Neural cell (in vitro differentiated cells): ENCODE results near the gene PDGFB. TPM values are rescaled to one million over a fixed set of nuclear protein-coding genes. Genes with fewer than 3 reads are reported as not detected.

Experiments
- H2AFZ ChIP-seq: fragments of 200-600, 300-800 bp; sonication (generic), shearing (Covaris generic); 2 replicates; pipeline ENCODE4 v1.6.0; 2014; ENCODE audit warnings: low read depth, mild to moderate bottlenecking, antibody characterized with exemption, low read length, moderate library complexity
- H3F3A ChIP-seq: fragments of 200-600 bp; shearing (Covaris generic); 2 replicates; pipeline ENCODE4 v1.6.1; 2016; ENCODE audit warnings: mild to moderate bottlenecking, moderate library complexity, mixed read lengths, antibody characterized with exemption, low read length; ENCODE audit not compliant: insufficient read depth, poor library complexity, severe bottlenecking
- H3K27ac ChIP-seq: fragments of 200-600, 300-800 bp; sonication (generic), shearing (Covaris generic); 2 replicates; pipeline ENCODE4 v1.5.1; 2014; ENCODE audit warnings: mild to moderate bottlenecking, low read length, moderate library complexity
- H3K27me3 ChIP-seq: fragments of 300-800, 200-600 bp; sonication (generic), shearing (Covaris generic); 2 replicates; pipeline ENCODE4 v1.6.0; 2014; ENCODE audit warnings: mild to moderate bottlenecking, low read depth, low read length, moderate library complexity; ENCODE audit not compliant: insufficient read depth
- H3K36me3 ChIP-seq: fragments of 300-800, 200-600 bp; sonication (generic), shearing (Covaris generic); 2 replicates; pipeline ENCODE4 v1.5.1; 2014; ENCODE audit warnings: mild to moderate bottlenecking, antibody characterized with exemption, low read length, moderate library complexity; ENCODE audit not compliant: insufficient read depth
- H3K4me2 ChIP-seq: fragments of 300-800, 200-600 bp; sonication (generic), shearing (Covaris generic); 2 replicates; pipeline ENCODE4 v1.6.0; 2014; ENCODE audit warnings: mild to moderate bottlenecking, low read length
- H3K4me3 ChIP-seq: fragments of 300-800, 200-600 bp; sonication (generic), shearing (Covaris generic); 2 replicates; pipeline ENCODE4 v1.5.1; 2014; ENCODE audit warnings: mild to moderate bottlenecking, low read length, moderate library complexity
- H3K79me2 ChIP-seq: fragments of 200-600 bp; shearing (Covaris generic); replicated peaks from 2 replicates; pipeline ENCODE4 v1.6.0; 2014; ENCODE audit warnings: mild to moderate bottlenecking, low read length, moderate library complexity; ENCODE audit not compliant: insufficient read depth
- H3K9ac ChIP-seq: fragments of 300-800, 200-600 bp; sonication (generic), shearing (Covaris generic); 2 replicates; pipeline ENCODE4 v1.6.1; 2016; ENCODE audit warnings: mild to moderate bottlenecking, low read length, mixed read lengths
- H3K9me2 ChIP-seq: fragments of 200-600 bp; shearing (Covaris generic); 2 replicates; pipeline ENCODE4 v1.6.1; 2016; ENCODE audit warnings: mild to moderate bottlenecking, low read length, mixed read lengths; ENCODE audit not compliant: insufficient read depth
- H3K9me3 ChIP-seq: fragments of 200-600, 300-800 bp; sonication (generic), shearing (Covaris generic); 2 replicates; pipeline ENCODE4 v1.6.1; 2016; ENCODE audit warnings: mild to moderate bottlenecking, mixed run types, low read length, moderate library complexity, mixed read lengths
- H4K20me1 ChIP-seq: fragments of 200-600 bp; shearing (Covaris generic); 2 replicates; pipeline ENCODE4 v1.6.1; 2016; ENCODE audit warnings: mild to moderate bottlenecking, mixed run types; ENCODE audit not compliant: insufficient read depth
- EP300 ChIP-seq: fragments of 450-650 bp; conservative IDR thresholded peaks from 2 replicates; pipeline ENCODE4 v1.6.1; 2014; ENCODE audit warnings: antibody characterized with exemption, mild to moderate bottlenecking, moderate library complexity; ENCODE audit not compliant: poor library complexity, severe bottlenecking
- EZH2 ChIP-seq: fragments of 200-600, 300-800 bp; shearing (Covaris generic), sonication (generic); IDR thresholded peaks from 2 replicates; pipeline ENCODE4 v1.6.1; 2014; ENCODE audit warnings: antibody characterized with exemption, low read length, borderline replicate concordance, mild to moderate bottlenecking; ENCODE audit not compliant: insufficient read depth, poor library complexity, severe bottlenecking
- MXI1 ChIP-seq: fragments of 450-650 bp; conservative IDR thresholded peaks from 2 replicates; pipeline ENCODE4 v1.6.1; 2014; ENCODE audit warnings: antibody characterized with exemption, mild to moderate bottlenecking; ENCODE audit not compliant: poor library complexity, severe bottlenecking
- POLR2AphosphoS5 ChIP-seq: IDR thresholded peaks from 2 replicates; pipeline ENCODE4 v1.6.1; 2012
- RAD21 ChIP-seq: fragments of 450-650 bp; conservative IDR thresholded peaks from 2 replicates; pipeline ENCODE4 v1.6.1; 2014; ENCODE audit warnings: antibody characterized with exemption, mild to moderate bottlenecking, moderate library complexity
- REST ChIP-seq: IDR thresholded peaks from 2 replicates; pipeline ENCODE4 v1.6.1; 2012; ENCODE audit warnings: borderline replicate concordance
- SMC3 ChIP-seq: fragments of 450-650 bp; conservative IDR thresholded peaks from 2 replicates; pipeline ENCODE4 v1.6.1; 2014; ENCODE audit warnings: antibody characterized with exemption, mild to moderate bottlenecking, moderate library complexity; ENCODE audit not compliant: poor library complexity
- TAF1 ChIP-seq: IDR thresholded peaks from 2 replicates; pipeline ENCODE4 v1.6.1; 2012; ENCODE audit warnings: low read depth
- polyA plus RNA-seq: library from polyadenylated mRNA; depleted of rRNA; stranded (reverse); fragments of >200 nt; gene quantifications from 2 replicates; pipeline ENCODE4 v1.2.3, GENCODE V29; 2014
- TF ChIP-seq, protein P1 (sequence below): fragments of 450-650 bp; IDR thresholded peaks from 2 replicates; pipeline ENCODE4 v1.5.1; 2014; ENCODE audit warnings: antibody characterized with exemption, mild to moderate bottlenecking, moderate library complexity; ENCODE audit not compliant: poor library complexity, severe bottlenecking

The PDGFB gene
- polyA plus RNA-seq, 1 donor from 2014 or later, result 0.61 TPM

GRCh38 chr22:39205344-39206021 is 39.3 kb downstream of the PDGFB start:
- no peaks in the 10 kb centered on the region for H3F3A ChIP-seq
- no peaks in the 10 kb centered on the region for H3K9me2 ChIP-seq
- no peaks in the 10 kb centered on the region for H3K27me3 ChIP-seq
- no peak for TF ChIP-seq RAD21
- TF ChIP-seq TAF1, result no peak
- no peak for TF ChIP-seq EP300
- TF ChIP-seq, protein P1, sequence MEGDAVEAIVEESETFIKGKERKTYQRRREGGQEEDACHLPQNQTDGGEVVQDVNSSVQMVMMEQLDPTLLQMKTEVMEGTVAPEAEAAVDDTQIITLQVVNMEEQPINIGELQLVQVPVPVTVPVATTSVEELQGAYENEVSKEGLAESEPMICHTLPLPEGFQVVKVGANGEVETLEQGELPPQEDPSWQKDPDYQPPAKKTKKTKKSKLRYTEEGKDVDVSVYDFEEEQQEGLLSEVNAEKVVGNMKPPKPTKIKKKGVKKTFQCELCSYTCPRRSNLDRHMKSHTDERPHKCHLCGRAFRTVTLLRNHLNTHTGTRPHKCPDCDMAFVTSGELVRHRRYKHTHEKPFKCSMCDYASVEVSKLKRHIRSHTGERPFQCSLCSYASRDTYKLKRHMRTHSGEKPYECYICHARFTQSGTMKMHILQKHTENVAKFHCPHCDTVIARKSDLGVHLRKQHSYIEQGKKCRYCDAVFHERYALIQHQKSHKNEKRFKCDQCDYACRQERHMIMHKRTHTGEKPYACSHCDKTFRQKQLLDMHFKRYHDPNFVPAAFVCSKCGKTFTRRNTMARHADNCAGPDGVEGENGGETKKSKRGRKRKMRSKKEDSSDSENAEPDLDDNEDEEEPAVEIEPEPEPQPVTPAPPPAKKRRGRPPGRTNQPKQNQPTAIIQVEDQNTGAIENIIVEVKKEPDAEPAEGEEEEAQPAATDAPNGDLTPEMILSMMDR, result no peak
- no peak for TF ChIP-seq EZH2
- TF ChIP-seq REST, result no peak
- no peak for TF ChIP-seq POLR2AphosphoS5
- no peak for TF ChIP-seq SMC3
- TF ChIP-seq MXI1, result no peak
- H3K4me2 ChIP-seq, result no peak overlapping the region
- H3K4me3 ChIP-seq, result no peak overlapping the region
- no peaks in the 10 kb centered on the region for H3K36me3 ChIP-seq
- no peak overlapping the region for H3K27ac ChIP-seq
- no peaks in the 10 kb centered on the region for H3K9me3 ChIP-seq
- H4K20me1 ChIP-seq, result no peaks in the 10 kb centered on the region
- no peak overlapping the region for H3K9ac ChIP-seq
- no peaks in the 10 kb centered on the region for H3K79me2 ChIP-seq
- no peak overlapping the region for H2AFZ ChIP-seq

DNA sequence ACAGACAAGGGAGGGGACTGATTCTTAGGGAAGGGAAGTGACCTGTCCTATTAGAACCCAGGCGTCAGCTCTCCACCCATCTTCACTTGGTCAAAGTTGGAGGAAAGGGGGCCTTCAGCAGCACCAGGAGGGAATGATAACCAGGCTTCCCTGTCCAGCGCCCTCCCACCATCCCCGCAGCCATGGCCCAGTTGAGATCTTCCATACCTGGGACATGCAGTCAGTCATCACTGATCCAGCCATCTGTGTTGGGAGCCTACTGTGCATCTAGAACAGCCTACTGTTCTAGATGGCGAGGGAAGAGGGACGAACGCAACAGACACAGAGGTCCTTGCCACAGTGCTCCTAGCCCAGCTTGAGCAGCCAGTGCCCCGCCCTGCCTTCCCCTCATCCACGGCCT is 40.6 kb downstream of the PDGFB start:
- H3K4me3 ChIP-seq, result no peak overlapping the region
- H3K27me3 ChIP-seq, result no peaks in the 10 kb centered on the region
- H3K9ac ChIP-seq, result no peak overlapping the region

More for the DNA sequence above, 40.6 kb downstream of the PDGFB start:
- Histone ChIP-seq H3K79me2 (no peaks in the 10 kb centered on the region), H2AFZ (no peak overlapping the region), H3K4me2 (no peak overlapping the region), H3K9me2 (no peaks in the 10 kb centered on the region), H3K9me3 (no peaks in the 10 kb centered on the region), H3K27ac (no peak overlapping the region), H3F3A (no peaks in the 10 kb centered on the region), H3K36me3 (no peaks in the 10 kb centered on the region), H4K20me1 (no peaks in the 10 kb centered on the region)
- no peak for TF ChIP-seq SMC3
- TF ChIP-seq RAD21, result no peak
- no peak for TF ChIP-seq EZH2
- TF ChIP-seq REST, result no peak
- TF ChIP-seq, protein P1, result no peak
